IMR-90 (cell line): ENCODE data around the gene IL11.

Experiments
- BHLHE40 ChIP-seq: fragments of 150-350 bp; IDR thresholded peaks from 2 replicates; pipeline ENCODE4 v1.6.1; 2016; ENCODE audit warnings: mild to moderate bottlenecking, low read depth, low read length
- CEBPB ChIP-seq: IDR thresholded peaks from 2 replicates; pipeline ENCODE4 v1.6.1; 2012; ENCODE audit warnings: low read depth, low read length, improper control_type of control experiment
- CHD1 ChIP-seq: IDR thresholded peaks from 2 replicates; pipeline ENCODE4 v1.6.1; 2012; ENCODE audit warnings: low read depth, low read length, improper control_type of control experiment
- MAFK ChIP-seq: IDR thresholded peaks from 2 replicates; pipeline ENCODE4 v1.6.1; 2012; ENCODE audit warnings: low read depth, low read length, improper control_type of control experiment
- NFE2L2 ChIP-seq: fragments of 150-350 bp; IDR thresholded peaks from 2 replicates; pipeline ENCODE4 v1.6.1; 2016; ENCODE audit warnings: low read depth, mild to moderate bottlenecking, low read length
- POLR2A ChIP-seq: IDR thresholded peaks from 2 replicates; pipeline ENCODE4 v1.6.1; 2012; ENCODE audit warnings: mild to moderate bottlenecking, low read depth, low read length
- RAD21 ChIP-seq: IDR thresholded peaks from 2 replicates; pipeline ENCODE4 v1.6.1; 2012; ENCODE audit warnings: low read length, improper control_type of control experiment
- RCOR1 ChIP-seq: IDR thresholded peaks from 2 replicates; pipeline ENCODE4 v1.6.1; 2012; ENCODE audit warnings: mild to moderate bottlenecking, low read length, improper control_type of control experiment; ENCODE audit not compliant: insufficient replicate concordance
- SMC3 ChIP-seq: fragments of 150-350 bp; IDR thresholded peaks from 2 replicates; pipeline ENCODE4 v1.6.1; 2016; ENCODE audit warnings: low read depth, mild to moderate bottlenecking, antibody characterized with exemption, low read length, moderate library complexity
- TF ChIP-seq, protein P1 (sequence below): conservative IDR thresholded peaks from 2 replicates; pipeline ENCODE4 v1.5.1; 2012; ENCODE audit warnings: mild to moderate bottlenecking, low read depth, low read length, improper control_type of control experiment

DNA sequence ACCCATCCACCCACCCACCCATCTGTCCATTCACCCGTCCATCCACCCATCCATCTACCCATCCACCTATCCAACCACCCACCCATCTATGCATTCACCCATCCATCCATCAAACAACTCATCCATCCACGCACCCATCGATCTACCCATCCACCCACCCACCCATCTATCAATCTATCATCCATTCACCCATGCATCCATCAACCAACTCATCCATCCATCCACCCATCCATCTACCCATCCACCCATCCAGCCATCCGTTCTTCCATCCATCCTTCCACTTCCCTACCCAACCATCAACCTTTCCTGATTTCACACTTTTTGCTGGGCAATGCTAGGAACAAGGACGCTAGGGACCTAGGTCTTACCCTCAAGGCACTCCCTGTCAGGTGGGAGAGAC is 11.8 kb upstream of the IL11 start:
- TF ChIP-seq, protein P1, sequence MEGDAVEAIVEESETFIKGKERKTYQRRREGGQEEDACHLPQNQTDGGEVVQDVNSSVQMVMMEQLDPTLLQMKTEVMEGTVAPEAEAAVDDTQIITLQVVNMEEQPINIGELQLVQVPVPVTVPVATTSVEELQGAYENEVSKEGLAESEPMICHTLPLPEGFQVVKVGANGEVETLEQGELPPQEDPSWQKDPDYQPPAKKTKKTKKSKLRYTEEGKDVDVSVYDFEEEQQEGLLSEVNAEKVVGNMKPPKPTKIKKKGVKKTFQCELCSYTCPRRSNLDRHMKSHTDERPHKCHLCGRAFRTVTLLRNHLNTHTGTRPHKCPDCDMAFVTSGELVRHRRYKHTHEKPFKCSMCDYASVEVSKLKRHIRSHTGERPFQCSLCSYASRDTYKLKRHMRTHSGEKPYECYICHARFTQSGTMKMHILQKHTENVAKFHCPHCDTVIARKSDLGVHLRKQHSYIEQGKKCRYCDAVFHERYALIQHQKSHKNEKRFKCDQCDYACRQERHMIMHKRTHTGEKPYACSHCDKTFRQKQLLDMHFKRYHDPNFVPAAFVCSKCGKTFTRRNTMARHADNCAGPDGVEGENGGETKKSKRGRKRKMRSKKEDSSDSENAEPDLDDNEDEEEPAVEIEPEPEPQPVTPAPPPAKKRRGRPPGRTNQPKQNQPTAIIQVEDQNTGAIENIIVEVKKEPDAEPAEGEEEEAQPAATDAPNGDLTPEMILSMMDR: no peak
- TF ChIP-seq POLR2A: no peak
- TF ChIP-seq RAD21: no peak
- TF ChIP-seq RCOR1: no peak
- no peak for TF ChIP-seq NFE2L2
- no peak for TF ChIP-seq CEBPB
- no peak for TF ChIP-seq CHD1
- TF ChIP-seq BHLHE40: no peak
- TF ChIP-seq SMC3: no peak
- TF ChIP-seq MAFK: no peak
